GM21367 (cell line): Measurements from ENCODE around the gene COX7A2L.
"Not testable (repeated sequence)": the region's sequence is repeated elsewhere in the genome, so short reads cannot be mapped to it uniquely, and the experiment has no call there.

Source experiments
- ATAC-seq: cut with Tn5 transposase; IDR thresholded peaks from one replicate; pipeline ENCODE4 v1.9.1; 2021; ENCODE audit not compliant: unreplicated experiment

The COX7A2L gene

GRCh38 chr2:42360890-42361727 is at the start of gene COX7A2L:
Gene COX7A2L, minus strand, starts transcription at chr2:42361217. Its CDS starts 56 bp downstream, at chr2:42361161.
- peak; percentile 76 for ATAC-seq

- no peak for ATAC-seq
Observed at GRCh38 chr2:42408009-42408408, 47.0 kb upstream of the COX7A2L start.

GRCh38 chr2:42407476-42407875 is 46.5 kb upstream of the COX7A2L start:
- no peak for ATAC-seq

- no peak for ATAC-seq
Observed at GRCh38 chr2:42404676-42405075, 43.7 kb upstream of the COX7A2L start.

GRCh38 chr2:42401773-42402172 is 40.8 kb upstream of the COX7A2L start:
- no peak for ATAC-seq

- not testable (repeated sequence) for ATAC-seq
Observed at GRCh38 chr2:42398052-42398451, 37.0 kb upstream of the COX7A2L start.

- not testable (repeated sequence) for ATAC-seq
Observed at GRCh38 chr2:42393320-42393719, 32.3 kb upstream of the COX7A2L start.

GRCh38 chr2:42392191-42392590 is 31.2 kb upstream of the COX7A2L start:
- no peak for ATAC-seq

- ATAC-seq, result no peak
Observed at GRCh38 chr2:42390401-42390969, 29.5 kb upstream of the COX7A2L start.

GRCh38 chr2:42386682-42387081 is 25.7 kb upstream of the COX7A2L start:
- no peak for ATAC-seq

- ATAC-seq, result no peak
Observed at GRCh38 chr2:42385225-42385624, 24.2 kb upstream of the COX7A2L start.

- ATAC-seq, result no peak
Observed at GRCh38 chr2:42383855-42384530, 23.0 kb upstream of the COX7A2L start.

- ATAC-seq, result no peak
Observed at GRCh38 chr2:42382144-42382543, 21.1 kb upstream of the COX7A2L start.

GRCh38 chr2:42380026-42380425 is 19.0 kb upstream of the COX7A2L start:
- ATAC-seq, result not testable (repeated sequence)

- no peak for ATAC-seq
Observed at GRCh38 chr2:42378415-42378814, 17.4 kb upstream of the COX7A2L start.

- ATAC-seq, result no peak
Observed at GRCh38 chr2:42376758-42377157, 15.7 kb upstream of the COX7A2L start.

GRCh38 chr2:42372474-42373200 is 11.6 kb upstream of the COX7A2L start:
- ATAC-seq, result no peak

- no peak for ATAC-seq
Observed at GRCh38 chr2:42371611-42372473, 10.8 kb upstream of the COX7A2L start.

GRCh38 chr2:42369532-42370229 is 8.7 kb upstream of the COX7A2L start:
- no peak for ATAC-seq
